Duodenal mucosa (tissue), 2 donors: ENCODE data around the gene WNT3.

Source experiments
- H3K27ac ChIP-seq: one replicate; pipeline ENCODE4 v1.7.0; 2013; ENCODE audit warnings: low read depth, low read length
- H3K27me3 ChIP-seq, 2 donors: one replicate each; pipeline ENCODE4 v1.7.0; 2013; ENCODE audit warnings: low read length in 2 of 2, control low read depth in 1 of 2; ENCODE audit not compliant: insufficient read depth in 2 of 2, control insufficient read depth in 1 of 2
- H3K36me3 ChIP-seq, 2 donors: one replicate each; pipeline ENCODE4 v1.7.0; 2013; ENCODE audit warnings: low read length in 2 of 2, control low read depth in 1 of 2; ENCODE audit not compliant: insufficient read depth in 2 of 2, control insufficient read depth in 1 of 2
- H3K4me1 ChIP-seq, 2 donors: one replicate each; pipeline ENCODE4 v1.7.0; 2013; ENCODE audit warnings: low read length in 2 of 2, control low read depth in 1 of 2; ENCODE audit not compliant: insufficient read depth in 2 of 2, control insufficient read depth in 1 of 2
- H3K4me3 ChIP-seq, 2 donors: one replicate each; pipeline ENCODE4 v1.7.0; 2013; ENCODE audit warnings: low read length in 2 of 2, low read depth in 1 of 2
- H3K9ac ChIP-seq, 2 donors: one replicate each; pipeline ENCODE4 v1.7.0; 2013; ENCODE audit warnings: low read length in 2 of 2, low read depth in 1 of 2
- H3K9me3 ChIP-seq, 2 donors: one replicate each; pipeline ENCODE4 v1.7.0; 2013; ENCODE audit warnings: low read length in 2 of 2, control low read depth in 1 of 2; ENCODE audit not compliant: control insufficient read depth in 1 of 2

WNT3 gene

DNA sequence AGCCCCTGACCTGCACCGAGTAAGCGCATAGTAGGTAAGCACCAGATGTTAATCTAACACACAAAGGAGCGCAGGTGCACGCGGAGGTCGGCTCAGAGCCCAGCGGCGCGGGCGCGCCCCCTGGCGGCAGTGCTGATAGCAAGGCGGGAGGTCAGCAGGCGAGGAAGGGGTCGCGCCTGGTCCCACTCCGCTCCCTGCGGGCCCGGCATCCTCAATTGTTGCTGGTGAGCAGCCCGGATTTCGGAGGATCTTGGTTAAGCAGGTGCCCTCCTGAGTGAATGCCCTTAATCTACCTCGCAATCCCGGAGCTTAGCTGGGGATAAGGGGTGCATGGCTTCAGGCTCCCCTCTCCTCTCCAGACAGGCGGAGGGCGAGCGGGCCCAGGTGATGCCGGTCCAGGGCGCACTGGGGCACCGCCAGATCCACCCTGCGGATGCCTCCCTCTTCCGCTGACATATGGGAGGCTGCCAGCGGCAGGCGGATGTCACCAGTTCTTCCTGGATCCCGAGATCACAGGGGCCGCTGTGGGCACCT lies 4.0 kb upstream of the WNT3 start:
- Histone ChIP-seq H3K36me3 (no peaks in the 10 kb centered on the region), H3K27ac (no peak overlapping the region), H3K9ac (no peak overlapping the region), H3K4me3 (no peak overlapping the region), H3K4me1 (peaks cover 9 to 16% of the 10 kb centered on the region in 2 donors), H3K27me3 (peaks cover 51 to 52% of the 10 kb centered on the region in 2 donors), H3K9me3 (no peaks in the 10 kb centered on the region)

DNA sequence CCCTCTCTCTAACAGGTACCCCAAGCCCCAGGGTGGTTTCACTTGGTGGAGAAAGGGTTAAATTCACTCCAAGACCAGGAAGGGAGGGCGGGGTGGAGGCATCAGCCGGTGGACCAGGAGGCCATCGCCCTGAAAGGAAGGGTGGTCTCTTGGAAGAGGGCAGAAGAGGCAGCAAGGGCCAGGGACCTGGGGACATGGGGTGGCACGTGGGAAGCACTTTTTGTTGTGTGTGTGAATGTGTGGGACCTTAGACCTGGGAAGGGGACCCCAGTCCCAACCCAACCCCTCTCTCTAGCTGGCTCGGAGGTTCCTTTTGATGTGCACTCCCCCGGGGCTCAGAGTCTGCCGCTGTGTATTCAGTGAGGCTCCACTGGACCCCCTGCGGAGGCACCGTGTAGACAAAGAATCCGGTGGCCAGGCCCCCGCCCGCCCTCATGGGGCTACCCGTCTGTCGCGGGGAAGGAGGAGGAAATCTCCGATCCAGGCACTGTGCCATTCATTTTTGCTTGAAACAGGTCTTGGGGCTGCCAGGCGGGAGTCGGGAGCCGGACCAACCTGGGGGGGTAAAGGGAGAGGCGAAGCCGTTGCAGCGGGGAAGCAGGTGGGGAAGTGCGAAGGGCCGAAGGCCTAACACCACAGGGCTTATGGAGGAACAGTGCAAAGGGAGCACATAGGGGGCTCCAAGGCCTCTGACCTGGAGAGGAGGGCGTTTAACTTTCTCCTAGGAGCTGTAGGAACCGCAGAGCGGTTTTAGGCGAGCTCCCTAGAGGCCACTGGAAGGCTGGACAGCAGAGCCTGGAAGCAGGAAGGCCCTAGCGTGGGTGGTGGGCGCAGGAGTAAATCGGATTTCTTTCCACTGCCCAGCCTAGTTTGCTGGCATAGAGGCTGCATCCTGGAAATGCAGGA lies 3.2 kb upstream of the WNT3 start:
- peaks cover 57 to 59% of the 10 kb centered on the region in 2 donors for H3K27me3 ChIP-seq
- no peak overlapping the region for H3K27ac ChIP-seq
- peaks cover 9 to 16% of the 10 kb centered on the region in 2 donors for H3K4me1 ChIP-seq

DNA sequence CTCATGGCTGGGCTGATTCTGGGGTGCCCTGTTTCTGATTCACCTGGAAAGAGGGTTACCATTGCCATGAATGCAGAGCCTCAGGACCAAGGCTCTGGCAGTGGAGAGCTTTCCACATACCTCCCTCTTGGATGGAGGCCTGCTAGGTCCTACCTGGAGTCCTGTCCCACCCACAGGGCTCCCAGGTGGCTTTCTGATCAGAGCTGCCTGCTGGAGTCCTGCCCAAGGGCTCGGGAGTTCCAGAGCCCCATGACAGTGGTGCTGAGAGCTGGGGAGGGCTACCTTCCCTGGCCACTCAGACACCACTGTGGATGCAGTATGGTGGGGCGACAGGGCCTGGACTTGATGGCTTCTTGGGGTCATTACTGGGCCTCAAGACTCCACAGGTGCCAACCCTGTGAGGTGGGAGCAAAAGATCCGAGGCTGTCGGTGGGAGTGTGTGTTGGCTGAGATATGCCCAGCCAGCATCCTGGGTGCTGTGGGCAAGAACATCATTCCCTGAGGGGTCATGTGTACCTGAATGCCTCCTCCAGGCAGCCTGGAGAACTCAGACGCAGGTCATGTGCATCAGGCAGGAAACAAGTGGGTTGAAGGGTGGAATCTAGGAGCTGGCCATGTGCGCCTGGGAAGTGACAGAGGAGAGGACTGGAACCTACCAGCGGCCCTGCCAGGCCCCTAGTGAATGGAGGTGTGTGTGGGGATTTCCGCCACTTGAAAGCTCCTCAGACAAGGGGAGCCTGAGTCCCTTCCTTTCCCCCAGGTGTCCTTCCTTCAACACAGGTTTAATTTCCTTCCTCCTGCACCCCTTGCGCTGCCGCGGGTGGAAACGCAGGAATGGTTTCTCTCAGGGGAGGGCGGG lies 2.3 kb upstream of the WNT3 start:
- Histone ChIP-seq H3K4me3 (no peak overlapping the region), H3K9me3 (no peaks in the 10 kb centered on the region), H3K9ac (no peak overlapping the region), H3K36me3 (no peaks in the 10 kb centered on the region), H3K27me3 (peaks cover 66 to 67% of the 10 kb centered on the region in 2 donors), H3K4me1 (peaks cover 9 to 16% of the 10 kb centered on the region in 2 donors), H3K27ac (no peak overlapping the region)

More for the DNA sequence above, 3.2 kb upstream of the WNT3 start:
- Histone ChIP-seq H3K4me3 (no peak overlapping the region), H3K9me3 (no peaks in the 10 kb centered on the region), H3K36me3 (no peaks in the 10 kb centered on the region), H3K9ac (no peak overlapping the region)

DNA sequence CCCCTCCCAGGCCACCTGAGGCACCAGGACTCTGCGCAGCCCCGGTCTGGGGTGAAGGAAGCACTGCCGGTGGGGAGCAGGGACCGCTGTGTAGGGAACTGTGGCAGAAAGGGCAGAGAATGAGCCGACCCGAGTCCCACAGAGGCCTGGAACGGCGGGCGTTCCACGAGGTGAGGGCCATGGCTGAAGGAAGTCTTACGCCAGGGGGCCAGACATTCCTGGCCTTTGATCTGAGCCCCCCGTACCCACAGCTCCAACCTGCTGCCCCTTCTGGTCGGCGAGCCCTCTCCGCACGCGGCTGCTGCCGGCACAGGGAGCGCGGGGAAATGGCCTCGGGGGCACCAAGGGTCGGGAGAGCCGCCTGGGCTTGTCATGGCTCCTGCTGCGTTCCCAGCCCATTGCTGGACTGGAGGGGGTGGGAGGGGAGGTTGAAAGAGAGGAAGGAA lies 1.4 kb upstream of the WNT3 start:
- H3K4me1 ChIP-seq = peaks cover 9 to 16% of the 10 kb centered on the region in 2 donors
- no peaks in the 10 kb centered on the region for H3K9me3 ChIP-seq
- no peak overlapping the region for H3K9ac ChIP-seq
- H3K27me3 ChIP-seq = peaks cover 70 to 75% of the 10 kb centered on the region in 2 donors
- no peaks in the 10 kb centered on the region for H3K36me3 ChIP-seq
- no peak overlapping the region for H3K4me3 ChIP-seq
- no peak overlapping the region for H3K27ac ChIP-seq

- H3K27ac ChIP-seq = no peak overlapping the region
- no peaks in the 10 kb centered on the region for H3K36me3 ChIP-seq
- H3K4me3 ChIP-seq = peak overlapping the region; percentile 54 to 61
- H3K9me3 ChIP-seq = no peaks in the 10 kb centered on the region
- H3K9ac ChIP-seq = no peak overlapping the region
- peaks cover 9 to 16% of the 10 kb centered on the region in 2 donors for H3K4me1 ChIP-seq
- peaks cover 77 to 80% of the 10 kb centered on the region in 2 donors for H3K27me3 ChIP-seq
These were observed 702 bp upstream of the WNT3 start for GRCh38 chr17:46818929-46819859.

DNA sequence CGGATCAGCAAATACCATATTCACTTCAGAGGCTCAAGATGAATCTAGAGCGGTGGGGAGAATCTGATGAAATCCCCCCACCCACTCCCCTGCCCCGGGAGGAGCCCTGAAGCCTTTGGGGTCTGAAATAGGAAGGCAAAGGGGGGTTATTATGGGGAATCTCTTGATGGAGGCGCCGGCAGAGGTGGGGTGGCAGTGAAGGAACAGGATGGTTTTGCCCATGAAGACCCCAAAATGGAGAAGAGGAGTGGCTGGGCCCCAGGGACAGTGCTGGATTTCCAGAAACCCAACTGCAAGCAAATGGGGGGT lies 637 bp downstream of the WNT3 start:
- Histone ChIP-seq H3K27ac (no peak overlapping the region), H3K27me3 (peaks cover 87% of the 10 kb centered on the region in 2 donors), H3K9ac (no peak overlapping the region), H3K4me3 (no peak overlapping the region), H3K9me3 (no peaks in the 10 kb centered on the region), H3K4me1 (peaks cover 9 to 16% of the 10 kb centered on the region in 2 donors), H3K36me3 (no peaks in the 10 kb centered on the region)

- Histone ChIP-seq H3K36me3 (no peaks in the 10 kb centered on the region), H3K4me3 (no peak overlapping the region), H3K27me3 (peaks cover 83 to 84% of the 10 kb centered on the region in 2 donors), H3K9me3 (no peaks in the 10 kb centered on the region), H3K9ac (no peak overlapping the region), H3K4me1 (peaks cover 9 to 16% of the 10 kb centered on the region in 2 donors), H3K27ac (no peak overlapping the region)
These were observed 1.2 kb downstream of the WNT3 start for GRCh38 chr17:46817151-46817900.

DNA sequence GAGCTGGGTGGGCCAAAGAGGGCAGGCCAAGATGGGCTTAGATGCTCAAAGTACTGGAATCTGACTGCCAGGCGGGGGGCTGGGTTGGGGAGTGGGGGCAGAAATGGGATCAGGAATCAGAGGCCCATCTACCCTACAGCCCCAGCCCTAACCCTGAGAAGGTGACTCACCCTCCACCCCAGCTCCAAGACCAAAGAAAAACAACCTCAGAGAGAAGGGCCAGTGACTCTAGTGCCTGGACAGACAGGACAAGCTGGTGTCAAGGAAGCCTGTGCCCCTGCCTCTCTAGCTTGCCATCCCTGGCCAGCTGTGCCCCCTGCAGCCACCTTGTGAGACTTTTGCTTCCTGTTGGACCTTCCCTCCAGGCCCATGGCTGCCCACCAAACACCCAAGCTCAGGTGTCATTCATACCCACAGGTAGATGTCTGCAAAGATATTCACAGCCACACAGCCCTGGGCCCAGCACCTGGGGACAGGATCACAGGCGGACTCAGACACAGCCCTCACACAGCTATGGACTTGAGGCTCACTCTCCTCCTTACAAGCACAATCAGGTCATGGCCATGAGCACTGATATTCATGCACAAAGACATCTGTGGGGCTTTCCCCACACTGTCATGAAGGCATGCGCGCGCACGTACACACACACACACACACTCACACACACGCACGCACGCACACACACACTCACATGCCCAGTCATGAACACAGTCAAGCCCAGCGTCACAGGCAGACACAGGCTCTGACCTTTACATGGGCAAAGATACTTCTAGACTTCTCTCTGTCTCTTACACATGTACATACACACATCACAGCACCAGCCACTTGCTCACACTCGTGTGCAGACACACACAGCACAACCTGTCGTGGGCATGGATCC lies 2.8 kb downstream of the WNT3 start:
- Histone ChIP-seq H3K4me1 (peaks cover 9 to 16% of the 10 kb centered on the region in 2 donors), H3K27me3 (peaks cover 67% of the 10 kb centered on the region in 2 donors), H3K27ac (no peak overlapping the region)

More for the DNA sequence above, 2.8 kb downstream of the WNT3 start:
- Histone ChIP-seq H3K9ac (no peak overlapping the region), H3K9me3 (no peaks in the 10 kb centered on the region), H3K4me3 (no peak overlapping the region), H3K36me3 (no peaks in the 10 kb centered on the region)
